ENCODE data around the gene MVB12B.

The MVB12B gene

DNA sequence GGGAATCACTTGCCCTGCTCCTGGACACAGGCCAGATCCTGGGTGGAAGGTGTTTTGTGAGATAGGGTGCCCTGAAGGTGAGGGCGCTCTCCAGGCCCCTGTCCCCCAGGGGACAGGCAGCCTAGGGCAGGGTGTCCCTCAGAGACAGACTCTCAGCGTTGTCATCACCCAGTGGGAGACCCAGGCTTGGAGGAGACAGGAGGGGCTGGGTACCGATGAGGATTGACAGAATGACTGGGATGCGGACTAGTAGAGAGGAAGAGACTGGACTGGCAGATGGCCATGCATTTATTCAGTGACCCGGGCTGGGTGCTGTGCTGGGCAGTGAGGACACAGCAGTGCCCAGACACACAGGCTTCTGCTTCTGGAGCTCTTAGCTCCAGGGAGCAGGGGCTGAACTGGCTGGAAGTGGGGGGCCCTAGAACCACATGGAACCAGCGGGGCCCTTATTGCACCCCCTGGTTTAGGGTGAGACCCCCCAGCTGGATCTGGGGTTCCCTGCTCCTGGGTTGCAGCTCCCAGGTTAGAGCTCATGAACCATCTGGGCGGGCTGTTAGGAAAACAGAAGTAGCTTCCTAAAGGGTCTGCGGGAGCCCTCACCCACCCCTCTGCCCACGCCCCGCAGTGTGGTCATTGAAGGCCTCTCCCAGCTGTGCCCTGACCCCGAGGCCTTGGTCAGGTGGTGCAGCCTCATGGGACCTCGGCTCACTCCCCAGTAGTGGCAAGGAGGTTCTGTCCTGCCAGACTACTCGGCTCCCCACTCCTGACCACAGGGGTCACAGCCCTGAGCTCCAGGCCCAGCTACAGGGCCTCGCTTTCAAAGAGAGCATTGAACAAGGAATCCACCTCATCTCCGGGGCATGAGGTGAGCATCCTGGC, 170.4 kb downstream of the MVB12B start:
- Histone ChIP-seq H3K36me3 (no peaks in the 10 kb centered on the region), H3K4me3 (no peak overlapping the region), H3K27ac (no peak overlapping the region), H3K27me3 (peaks cover 0 to 10% of the 10 kb centered on the region in 2 donors), H3K9me3 (no peaks in the 10 kb centered on the region), H3K4me1 (peaks cover 0 to 27% (median 17%) of the 10 kb centered on the region in 4 donors)
- DNase-seq = peak in 1 of 2 donors; percentile 46
- TF ChIP-seq, protein P1, sequence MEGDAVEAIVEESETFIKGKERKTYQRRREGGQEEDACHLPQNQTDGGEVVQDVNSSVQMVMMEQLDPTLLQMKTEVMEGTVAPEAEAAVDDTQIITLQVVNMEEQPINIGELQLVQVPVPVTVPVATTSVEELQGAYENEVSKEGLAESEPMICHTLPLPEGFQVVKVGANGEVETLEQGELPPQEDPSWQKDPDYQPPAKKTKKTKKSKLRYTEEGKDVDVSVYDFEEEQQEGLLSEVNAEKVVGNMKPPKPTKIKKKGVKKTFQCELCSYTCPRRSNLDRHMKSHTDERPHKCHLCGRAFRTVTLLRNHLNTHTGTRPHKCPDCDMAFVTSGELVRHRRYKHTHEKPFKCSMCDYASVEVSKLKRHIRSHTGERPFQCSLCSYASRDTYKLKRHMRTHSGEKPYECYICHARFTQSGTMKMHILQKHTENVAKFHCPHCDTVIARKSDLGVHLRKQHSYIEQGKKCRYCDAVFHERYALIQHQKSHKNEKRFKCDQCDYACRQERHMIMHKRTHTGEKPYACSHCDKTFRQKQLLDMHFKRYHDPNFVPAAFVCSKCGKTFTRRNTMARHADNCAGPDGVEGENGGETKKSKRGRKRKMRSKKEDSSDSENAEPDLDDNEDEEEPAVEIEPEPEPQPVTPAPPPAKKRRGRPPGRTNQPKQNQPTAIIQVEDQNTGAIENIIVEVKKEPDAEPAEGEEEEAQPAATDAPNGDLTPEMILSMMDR (IDR thresholded peaks at IDR 0.05) = no peak
- intact Hi-C loops (cut with DNase I; ENCODE audit: low total_unique reads) = loop anchor here (5.0 kb wide), 1 partner anchor 100 kb away; no protein-coding TSS in a partner anchor

DNA sequence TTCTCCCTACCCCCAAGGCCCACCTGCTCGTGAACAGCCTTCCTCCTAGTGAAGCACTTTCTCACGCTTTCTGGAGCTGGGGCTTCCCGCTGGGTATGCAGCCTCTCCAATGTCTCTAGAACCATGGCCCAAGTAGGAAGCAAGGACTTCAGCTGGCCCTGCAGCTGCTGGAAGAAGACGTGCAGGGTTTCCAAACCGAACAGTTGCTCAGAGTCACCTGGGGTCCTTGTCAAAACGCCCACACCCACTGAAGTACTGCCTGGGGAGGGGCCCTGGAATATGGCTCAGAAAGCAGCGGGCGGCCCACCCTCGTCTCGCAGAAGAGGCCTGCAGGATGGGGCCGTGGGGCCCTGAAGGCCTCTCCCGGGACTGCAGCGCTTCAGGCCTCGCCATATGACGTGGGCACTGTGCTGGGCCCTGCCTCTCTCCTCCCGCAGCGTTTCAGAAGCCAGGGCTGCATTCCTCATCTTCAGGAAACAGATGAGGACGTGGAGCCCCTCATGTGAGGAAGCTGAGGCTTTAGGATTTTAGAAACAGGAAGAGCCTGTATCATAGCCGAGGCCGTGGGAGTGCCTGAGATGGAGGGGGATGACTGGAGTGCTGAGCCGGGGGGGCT, 171.1 kb downstream of the MVB12B start:
- H3K4me1 ChIP-seq = peaks cover 0 to 27% (median 17%) of the 10 kb centered on the region in 4 donors
- H3K36me3 ChIP-seq = peaks cover 0 to 1% (median under 1%) of the 10 kb centered on the region in 3 donors
- peaks cover 0 to 10% of the 10 kb centered on the region in 2 donors for H3K27me3 ChIP-seq
- H3K9me3 ChIP-seq = no peaks in the 10 kb centered on the region
- no peak for DNase-seq
- no peak overlapping the region for H3K4me3 ChIP-seq
- TF ChIP-seq, protein P1 (IDR thresholded peaks at IDR 0.05) = no peak
- no peak overlapping the region for H3K27ac ChIP-seq
- intact Hi-C loops (cut with DNase I; ENCODE audit: low total_unique reads) = loop anchor here (5.0 kb wide), 1 partner anchor 100 kb away; no protein-coding TSS in a partner anchor

DNA sequence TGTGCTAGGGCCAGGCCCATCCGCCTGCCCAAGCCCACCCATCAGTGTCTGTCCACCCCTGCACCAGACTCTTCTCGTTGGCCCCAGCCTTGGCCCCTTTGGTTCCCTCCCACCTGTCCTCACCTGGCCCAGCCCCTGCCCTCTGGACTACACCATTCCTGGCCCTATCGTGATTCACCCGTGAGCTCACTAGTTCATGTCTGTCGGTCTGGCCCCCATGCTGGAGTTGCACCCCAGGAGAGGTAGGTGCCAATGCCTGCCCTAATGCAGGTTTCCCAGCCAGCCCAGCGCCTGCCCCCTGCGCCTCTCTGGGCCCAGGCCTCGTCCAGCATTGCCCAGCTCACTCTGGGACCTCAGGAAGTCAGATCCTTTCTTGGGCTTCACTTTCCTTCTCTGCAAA, 171.7 kb downstream of the MVB12B start:
- H3K4me3 ChIP-seq = no peak overlapping the region
- no peak overlapping the region for H3K27ac ChIP-seq
- TF ChIP-seq, protein P1 (IDR thresholded peaks at IDR 0.05) = no peak
- no peak for DNase-seq
- H3K27me3 ChIP-seq = peaks cover 0 to 10% of the 10 kb centered on the region in 2 donors
- intact Hi-C loops (cut with DNase I; ENCODE audit: low total_unique reads) = loop anchor here (5.0 kb wide), 1 partner anchor 101 kb away; no protein-coding TSS in a partner anchor
- peaks cover 0 to 27% (median 17%) of the 10 kb centered on the region in 4 donors for H3K4me1 ChIP-seq
- H3K9me3 ChIP-seq = no peaks in the 10 kb centered on the region
- peaks cover 0 to 7% (median 6%) of the 10 kb centered on the region in 3 donors for H3K36me3 ChIP-seq

DNA sequence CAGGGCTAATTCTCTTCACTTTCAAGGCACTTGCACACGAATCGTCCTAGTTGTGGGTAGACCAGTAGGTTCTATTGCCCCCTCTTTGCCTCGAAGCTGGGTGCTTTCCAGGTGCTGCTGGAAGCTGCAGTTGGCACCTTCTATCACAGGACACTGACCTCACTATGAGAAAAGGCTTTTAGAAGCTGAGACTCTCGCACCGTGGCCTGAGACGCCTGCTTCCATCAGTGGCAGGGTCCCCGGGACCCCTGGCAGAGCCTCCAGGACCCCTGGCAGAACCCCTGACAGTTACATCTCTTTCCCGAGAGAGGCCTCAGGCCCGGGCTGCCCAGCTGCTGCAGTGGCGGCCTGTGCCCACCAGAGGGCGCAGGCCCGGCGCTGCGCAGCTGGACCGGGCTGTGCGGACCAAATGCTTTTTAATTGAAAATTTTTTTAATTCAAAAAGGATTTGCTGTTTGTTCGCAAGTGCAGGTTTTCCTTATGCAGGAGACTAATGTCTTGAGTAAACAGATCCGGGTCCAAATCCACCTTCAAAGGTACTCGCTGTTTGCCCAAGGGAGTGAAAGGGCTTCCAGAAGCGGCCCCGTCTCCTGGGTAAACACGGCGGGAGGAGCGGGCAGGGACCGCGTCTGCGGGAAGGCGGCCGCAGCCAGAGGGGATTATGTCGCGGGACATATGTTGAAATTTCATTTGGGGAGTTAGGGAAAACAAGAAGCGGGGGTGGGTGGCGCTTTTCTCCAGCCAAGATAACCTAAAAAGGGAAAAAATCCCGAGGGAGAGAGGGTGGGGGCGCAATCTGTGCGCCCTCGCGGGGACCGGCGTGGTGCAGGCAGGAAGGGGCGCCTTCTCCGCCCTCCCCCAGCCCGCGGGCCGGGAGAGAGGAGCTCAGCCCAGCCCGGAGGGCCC, 172.6 kb downstream of the MVB12B start:
- no peak for DNase-seq
- intact Hi-C loops (cut with DNase I; ENCODE audit: low total_unique reads) = loop anchor here (5.0 kb wide), 1 partner anchor 102 kb away; no protein-coding TSS in a partner anchor
- no peak overlapping the region for H3K27ac ChIP-seq

More for the DNA sequence above, 172.6 kb downstream of the MVB12B start:
- peak overlapping the region; percentile 43 to 50 for H3K4me3 ChIP-seq
- TF ChIP-seq, protein P1 (IDR thresholded peaks at IDR 0.05) = peak; percentile 92 to 100
- H3K27me3 ChIP-seq = peaks cover 0 to 10% of the 10 kb centered on the region in 2 donors
- H3K4me1 ChIP-seq = peaks cover 0 to 27% (median 17%) of the 10 kb centered on the region in 4 donors
- peaks cover 8 to 15% (median 15%) of the 10 kb centered on the region in 3 donors for H3K36me3 ChIP-seq
- no peaks in the 10 kb centered on the region for H3K9me3 ChIP-seq
